ELR (cell line): Measurements from ENCODE around the gene TBXT.
"Not testable (repeated sequence)": the region's sequence is repeated elsewhere in the genome, so short reads cannot be mapped to it uniquely, and the experiment has no call there.

Experiments
- DNase-seq: peaks from one replicate; pipeline ENCODE4 v3.0.0-alpha.2; 2015; ENCODE audit warnings: low read depth

TBXT gene

DNA sequence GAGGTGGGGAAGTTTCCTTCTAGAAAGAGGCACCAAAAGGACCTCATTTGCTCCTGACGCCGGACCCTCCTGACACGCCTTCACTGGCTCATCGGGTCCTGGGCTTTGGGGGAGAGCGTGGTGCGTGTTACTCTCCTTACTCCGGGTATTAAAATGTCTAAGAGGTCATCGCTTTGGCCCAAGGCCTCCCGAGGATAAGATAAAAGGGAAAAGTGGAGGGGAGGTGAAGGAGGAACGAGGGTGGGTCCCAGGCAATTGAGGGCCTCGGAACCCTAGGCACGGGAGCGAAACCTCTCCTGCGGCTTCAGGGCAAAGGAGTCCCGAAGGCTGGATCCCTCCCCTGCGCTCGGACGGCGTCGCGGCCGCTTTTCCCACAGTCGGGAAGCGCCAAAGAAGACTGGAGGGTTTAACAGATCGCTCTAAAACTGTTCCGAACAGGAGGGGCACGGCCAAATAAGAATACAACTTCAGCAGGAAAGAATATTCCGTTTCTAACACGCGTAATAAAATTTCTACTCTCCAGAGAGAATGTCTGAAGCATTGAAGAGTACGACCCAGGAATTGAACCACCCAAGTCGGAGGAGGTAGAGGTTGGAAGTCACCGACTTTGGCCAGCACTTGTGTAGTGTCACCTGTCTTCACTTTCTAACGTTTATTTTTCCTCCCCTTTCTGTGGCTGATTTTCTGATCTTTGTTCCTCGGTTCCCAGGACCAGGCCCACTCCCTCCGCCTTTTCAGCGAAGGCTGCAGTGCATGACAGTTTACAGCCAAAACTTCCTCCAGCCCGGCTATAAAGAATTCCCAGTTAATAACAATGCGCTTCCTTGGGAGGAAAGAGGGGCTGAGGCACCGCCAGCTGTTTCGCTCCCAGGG lies 2.1 kb upstream of the TBXT start:
- no peak for DNase-seq

DNA sequence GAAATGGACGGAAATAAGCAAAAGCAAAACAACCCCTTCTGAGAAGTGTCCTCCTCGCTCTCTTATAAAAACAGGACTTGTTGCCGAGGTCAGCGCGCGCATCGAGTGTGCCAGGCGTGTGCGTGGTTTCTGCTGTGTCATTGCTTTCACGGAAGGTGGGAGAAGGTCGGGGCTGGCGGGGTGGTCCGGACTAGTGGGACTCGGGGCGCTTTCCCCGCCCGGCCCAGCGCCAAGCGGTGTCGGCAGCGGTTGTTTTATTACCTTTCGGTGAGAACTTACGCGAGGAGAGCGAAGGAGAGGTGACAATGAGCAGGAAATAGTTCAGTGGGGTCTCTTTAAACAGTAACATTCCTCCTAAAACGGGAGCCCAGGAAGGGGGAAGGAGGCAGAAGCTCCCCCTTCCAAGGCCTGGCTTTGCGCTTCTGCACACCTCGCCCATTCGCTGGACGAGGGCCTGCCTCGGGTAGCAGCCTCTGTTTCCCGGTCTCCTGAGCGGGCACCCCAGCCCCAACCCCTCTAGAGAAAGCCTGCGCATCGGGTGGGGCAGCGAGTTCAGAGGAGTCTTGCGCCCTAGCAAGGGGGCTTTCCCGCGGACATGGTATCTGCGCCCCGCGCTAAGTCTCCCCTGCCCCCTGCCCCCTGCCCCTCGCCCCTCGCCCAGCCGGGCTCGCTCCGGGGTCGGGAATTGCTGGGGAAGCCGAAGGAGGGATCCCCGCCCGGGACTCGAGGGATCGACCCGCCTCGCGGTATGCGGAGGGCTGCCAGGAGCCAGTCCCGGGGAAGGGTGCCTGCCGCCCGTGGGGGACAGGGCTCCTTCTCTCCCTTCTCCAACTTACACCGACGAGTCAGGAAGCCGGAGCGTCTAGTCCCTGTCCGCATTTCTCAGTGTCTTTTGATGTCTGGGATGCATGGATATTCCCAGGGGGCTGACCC lies 1.2 kb upstream of the TBXT start:
- no peak for DNase-seq

DNA sequence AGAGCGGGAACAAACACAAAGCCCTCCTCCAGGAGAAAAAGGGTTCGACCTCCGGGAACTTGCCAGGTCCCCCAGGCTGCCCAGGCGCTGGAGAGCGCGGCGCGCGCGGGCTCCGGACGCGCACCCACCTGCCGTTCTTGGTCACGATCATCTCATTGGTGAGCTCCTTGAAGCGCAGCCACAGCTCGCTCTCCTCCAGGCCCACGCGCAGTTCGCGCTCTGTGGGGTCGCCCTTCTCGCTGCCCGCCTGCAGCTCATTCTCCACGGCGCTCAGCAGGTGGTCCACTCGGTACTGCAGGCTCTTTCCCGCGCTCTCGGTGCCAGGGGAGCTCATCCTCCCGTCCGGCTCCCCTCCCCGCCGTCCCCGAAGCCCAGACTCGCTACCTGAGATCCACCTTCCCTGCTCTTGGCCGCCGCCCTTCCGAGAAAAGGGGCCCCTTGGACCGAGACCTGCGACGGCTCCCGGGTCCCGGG lies 356 bp downstream of the TBXT start:
- DNase-seq = no peak

DNA sequence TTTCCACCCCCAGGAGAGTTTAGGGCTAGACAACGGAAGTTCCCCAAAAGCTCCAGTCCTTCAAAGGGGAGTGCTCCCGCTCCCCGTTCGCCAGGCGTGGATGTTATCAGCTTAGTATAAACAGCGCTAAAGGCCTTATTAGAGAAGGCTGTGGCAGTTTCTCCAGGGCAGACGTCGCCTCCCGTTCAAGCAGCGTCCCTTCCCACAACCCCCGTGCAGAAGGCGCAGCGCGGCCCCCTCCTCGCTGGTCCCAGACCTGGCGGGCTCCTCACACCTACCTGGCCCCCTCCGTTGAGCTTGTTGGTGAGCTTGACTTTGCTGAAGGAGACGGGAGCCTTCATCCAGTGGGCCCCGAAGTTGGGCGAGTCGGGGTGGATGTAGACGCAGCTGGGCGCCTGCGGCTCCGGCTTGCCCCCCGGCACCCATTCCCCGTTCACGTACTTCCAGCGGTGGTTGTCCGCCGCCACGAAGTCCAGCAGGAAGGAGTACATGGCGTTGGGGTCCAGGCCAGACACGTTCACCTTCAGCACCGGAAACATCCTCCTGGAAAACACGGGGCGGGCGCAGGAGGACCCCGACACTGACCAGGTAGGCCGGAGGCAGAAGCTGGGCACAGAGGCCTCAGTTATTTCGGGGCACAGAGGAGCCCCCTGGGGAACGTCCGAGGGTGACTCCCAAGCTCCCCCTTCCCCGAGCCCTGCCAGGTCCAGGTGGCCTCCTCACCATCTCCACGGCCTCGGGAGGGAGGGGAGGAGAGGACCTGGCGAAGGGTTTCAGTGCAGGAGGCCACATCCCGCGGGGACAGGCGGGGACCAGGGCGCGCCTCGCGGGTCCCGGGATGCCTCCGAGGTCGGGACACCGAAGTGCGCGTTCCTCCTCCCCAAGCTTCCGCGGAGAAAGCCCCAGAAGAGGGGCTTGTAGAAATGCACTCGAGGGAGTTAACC lies 1.1 kb downstream of the TBXT start:
- DNase-seq = no peak

DNA sequence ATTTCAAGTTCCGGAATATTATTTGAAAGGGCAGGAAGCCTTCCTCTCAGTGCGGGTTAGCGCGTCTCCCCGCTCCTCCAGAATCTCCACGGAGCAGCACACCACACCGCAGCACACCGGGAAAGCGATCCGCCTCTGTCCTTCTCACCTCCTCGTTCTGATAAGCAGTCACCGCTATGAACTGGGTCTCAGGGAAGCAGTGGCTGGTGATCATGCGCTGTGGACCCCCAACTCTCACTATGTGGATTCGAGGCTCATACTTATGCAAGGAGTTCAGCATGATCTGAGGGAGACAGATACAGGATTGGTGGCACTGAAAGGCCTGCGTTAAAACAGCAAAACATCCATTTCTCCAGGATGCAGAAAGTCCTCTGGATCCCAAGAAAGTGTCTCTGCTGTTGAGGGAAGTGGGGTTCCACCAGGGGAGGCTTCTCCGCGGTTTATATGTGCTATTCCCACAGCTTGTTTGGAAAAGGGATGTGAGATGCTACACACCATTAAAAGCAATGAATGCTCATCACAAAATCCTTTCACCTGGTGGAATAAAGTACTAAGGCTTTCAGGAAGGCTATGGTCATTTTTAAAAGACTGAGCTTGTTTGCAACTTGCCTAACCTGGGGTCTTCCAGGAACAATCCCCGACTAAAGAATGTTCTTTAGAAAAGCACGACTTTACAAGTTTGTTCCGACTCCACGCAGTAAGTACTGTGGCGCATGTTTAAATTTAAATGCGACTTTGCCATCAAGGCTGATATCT lies 1.9 kb downstream of the TBXT start:
- DNase-seq = no peak

DNA sequence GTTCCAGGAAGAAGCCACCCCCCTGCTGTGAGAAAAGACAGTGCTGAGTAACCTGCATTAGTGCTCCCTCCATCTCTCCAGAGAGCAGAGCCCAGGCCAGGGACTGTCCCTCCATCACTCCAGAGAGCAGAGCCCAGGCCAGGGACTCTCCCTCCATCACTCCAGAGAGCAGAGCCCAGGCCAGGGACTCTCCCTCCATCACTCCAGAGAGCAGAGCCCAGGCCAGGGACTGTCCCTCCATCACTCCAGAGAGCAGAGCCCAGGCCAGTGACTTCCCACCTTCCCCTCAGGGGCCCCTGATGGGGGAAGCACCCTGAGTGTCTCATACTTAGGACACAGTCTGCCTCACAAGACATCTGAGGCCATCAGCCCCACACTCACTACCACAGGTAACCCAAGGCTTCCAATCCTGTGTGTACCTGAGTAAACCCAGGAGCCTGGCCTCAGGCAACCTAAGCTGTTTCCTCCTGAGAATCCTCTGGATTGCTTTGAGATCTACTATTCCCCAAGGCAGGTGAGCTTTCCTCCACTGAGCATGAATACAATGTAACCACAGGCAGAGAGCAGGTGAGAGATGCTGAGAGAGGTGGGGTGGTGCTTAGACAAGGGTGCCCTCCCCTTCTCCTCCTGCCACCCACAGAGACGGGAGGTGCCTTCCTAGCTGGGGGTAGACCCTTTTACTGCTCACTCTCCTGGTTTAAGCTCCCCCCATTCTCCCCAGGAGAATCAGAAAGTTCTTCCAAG lies 4.9 kb downstream of the TBXT start:
- DNase-seq = no peak

DNA sequence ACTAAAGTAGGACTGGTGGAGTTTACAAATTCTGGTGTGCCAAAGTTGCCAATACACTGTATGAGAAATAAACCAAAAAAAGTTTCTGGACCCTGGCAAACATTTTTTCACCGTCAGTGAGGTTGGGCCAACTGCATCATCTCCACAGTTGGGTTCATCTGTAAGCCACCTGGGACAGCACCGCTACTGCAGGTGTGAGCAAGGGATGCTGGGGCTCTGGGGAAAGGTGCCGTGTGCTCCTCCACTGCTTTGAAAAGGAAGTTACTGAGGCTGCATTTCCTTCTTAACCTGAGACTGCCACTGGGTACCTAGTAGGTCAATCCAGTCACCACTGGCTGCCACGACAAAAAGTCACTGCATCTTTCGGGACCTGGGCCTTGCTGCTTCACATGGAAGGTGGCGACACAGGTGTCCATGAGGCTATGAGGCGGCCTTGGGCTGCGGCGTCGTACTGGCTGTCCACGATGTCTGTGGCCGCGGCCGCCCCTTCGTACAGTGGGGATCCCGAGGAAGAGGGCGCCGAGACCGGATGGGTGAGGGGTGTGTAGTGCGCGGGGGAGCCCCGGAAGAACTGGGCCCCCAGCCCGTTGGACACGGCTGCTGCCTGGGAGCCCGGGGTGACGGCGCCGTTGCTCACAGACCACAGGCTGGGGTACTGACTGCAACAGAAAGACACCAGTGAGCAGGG lies 9.6 kb downstream of the TBXT start:
- DNase-seq = no peak

DNA sequence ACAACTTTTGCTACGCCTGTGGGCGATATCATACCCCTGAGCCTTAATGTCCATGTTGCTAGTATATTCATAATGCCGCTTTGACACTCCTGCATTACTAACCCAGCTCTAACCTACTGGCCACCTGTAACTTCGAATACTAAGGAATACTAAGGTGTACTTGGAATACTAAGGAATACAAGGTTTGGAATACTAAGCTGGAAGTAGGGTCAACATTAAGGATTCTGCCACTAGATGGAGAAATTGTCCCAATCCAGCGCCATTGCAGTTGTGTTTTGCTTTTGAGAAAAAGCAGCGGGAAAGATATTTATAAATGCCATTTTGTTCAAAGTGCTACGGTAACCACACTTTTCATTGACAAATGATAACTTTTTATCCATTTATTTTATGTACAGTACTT lies 10.7 kb downstream of the TBXT start:
- no peak for DNase-seq

DNA sequence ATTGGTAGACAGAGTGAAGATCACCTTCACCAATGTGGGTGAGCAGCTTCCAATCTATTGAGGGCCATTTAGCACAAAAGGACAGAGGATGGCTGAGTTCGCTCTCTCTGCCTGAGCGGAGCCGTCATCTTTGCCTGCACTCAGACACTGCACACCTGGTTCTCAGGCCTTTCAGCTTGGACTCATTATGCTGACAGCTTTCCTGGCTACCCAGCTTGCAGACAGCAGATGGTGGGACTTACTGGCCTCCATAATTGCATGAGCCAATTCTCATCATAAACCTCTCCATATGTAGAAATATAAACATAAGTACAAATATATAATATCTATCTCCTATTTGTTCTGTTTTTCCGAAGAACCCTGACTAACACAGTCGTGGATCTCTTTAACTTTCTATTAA lies 13.7 kb downstream of the TBXT start:
- no peak for DNase-seq

DNA sequence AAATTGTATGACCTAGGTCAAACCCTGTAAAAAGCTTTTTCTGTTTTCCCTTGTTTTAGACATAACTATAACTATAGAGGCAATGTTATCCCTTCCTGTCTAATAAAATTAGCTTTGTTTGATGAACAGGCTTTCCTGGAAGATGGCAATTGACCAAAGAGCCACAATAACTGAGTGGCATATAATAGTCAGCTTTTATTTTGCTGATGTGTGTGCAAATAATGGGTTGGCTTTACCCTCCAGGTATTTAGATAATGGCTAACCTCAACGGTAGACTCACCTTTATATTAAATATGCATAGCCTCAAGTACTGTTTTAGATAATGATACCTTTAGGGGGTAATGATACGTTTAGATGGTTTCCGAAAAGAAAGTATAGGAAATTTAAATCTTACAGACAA lies 15.0 kb downstream of the TBXT start:
- no peak for DNase-seq

DNA sequence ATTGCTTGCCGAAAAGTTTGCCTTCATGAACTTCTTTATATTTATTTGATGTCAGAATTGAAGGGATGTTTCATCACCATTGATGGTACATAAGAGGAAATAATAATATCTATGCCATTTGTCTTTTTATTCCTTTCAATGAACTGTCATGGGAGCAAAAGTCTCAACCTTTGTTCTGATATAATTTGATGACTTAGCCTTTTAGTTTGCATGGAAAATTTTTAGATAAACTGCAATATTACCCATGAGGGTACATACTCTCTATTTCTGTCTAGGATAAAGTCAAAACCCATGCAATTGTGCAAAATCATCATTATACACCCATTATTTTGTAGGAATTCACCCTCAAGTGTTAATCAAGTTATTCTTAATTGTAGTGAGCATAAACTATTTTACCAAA lies 15.9 kb downstream of the TBXT start:
- DNase-seq = no peak

DNA sequence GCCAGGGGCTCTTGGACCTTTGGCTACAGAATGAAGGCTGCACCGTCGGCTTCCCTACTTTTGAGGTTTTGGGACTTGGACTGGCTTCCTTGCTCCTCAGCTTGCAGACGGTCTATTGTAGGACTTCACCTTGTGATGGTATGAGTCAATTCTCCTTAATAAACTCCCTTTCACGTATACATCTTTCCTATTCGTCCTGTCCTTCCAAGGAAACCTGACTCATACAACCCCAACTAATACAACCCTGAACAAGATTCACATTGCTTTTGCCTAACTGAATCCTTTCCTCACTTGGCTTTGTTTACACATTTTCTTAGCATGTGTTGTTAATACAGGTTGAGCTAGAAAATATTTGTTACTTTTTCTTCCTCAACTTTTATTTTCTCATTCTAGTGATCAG lies 21.9 kb downstream of the TBXT start:
- DNase-seq = peak; percentile 7

DNA sequence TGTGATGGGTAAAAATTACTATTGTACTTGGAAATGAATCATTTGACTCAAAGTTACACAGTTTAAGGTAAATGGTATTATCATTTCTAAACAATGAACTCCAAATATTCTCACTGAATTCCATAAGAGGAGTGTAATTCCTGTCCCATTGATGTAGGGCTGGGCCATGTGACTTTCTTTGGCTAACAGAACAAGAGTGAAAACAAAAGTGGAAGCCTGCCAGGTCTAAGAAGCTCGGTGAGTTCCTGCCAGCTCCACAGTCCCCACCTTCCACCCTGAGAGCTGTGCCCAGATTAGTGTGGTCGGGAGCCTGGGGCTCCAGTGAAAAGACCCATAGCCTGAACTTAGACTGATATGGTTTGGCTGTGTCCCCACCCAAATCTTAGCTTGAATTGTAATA lies 24.6 kb downstream of the TBXT start:
- no peak for DNase-seq

DNA sequence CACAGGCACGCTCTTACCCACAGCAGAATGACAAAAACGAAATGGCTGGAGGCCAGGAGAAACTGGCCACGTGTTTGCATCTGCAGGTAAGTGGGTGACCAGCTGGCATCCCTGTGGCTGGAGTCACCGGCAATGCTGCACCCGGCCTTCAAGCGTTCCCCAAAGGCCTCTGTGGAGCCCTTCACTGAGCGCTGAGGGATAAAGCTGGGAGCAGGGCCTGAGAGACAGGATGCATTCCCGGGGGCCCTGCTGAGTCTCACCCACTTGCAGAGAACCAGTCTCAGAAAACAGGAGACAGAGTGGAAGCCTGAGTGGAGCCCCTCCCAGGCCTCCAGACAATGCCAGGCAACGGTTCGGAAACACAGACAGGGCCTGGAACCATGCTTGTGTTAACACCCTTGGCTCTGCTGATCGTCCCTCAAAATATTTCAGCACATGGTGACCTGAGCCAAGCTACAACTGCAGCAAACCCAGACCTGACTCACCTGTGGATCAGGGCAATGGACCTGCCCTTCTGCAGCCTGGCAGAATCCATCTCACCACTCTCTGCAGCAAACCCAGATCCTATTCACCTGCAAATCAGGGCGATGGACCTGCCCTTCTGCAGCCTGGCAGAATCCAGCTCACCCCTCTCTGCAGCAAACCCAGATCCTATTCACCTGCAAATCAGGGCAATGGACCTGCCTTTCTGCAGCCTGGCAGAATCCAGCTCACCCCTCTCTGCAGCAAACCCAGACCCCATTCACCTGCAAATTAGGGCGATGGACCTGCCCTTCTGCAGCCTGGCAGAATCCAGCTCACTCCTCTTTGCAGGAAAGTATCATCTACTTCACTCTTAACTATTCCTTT lies 39.8 kb downstream of the TBXT start:
- DNase-seq = no peak

DNA sequence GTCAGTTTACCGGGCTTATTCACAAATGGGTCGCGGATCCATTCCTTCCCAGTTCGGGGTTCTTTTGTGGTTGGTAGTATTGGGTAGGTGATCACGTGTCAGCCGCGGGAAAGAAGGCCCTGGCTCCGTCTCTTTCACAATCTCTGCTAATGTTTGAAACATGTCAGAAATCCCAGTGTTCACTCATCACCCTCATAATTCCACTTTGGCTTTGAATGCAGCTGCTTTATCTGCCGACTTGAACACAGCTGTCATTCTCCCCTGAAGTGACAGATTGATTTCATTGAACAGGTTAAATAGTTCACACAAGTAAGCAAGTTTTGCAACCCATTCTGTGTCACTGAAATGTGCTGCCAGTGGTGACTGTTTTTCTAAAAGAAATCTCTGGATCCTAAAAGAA lies 44.5 kb downstream of the TBXT start:
- DNase-seq = not testable (repeated sequence)

DNA sequence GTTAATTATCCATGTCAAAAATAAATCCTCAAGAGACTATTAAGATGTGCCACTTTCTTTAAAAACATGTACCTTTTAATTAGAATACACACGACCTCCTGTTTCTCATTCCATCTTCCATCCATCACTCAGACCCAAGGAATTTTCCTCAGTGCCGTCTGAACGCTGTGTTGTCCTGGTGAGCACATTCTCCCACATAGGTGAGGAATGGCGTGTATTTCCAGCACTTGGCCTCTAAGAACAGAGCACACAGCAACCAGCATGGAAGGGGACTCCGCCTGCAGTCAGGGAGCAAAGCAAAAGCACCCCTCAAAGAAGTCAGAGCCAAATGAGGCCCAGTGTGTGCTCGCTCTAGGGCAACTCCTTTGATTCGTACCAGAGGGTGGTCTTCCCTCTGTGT lies 45.9 kb downstream of the TBXT start:
- no peak for DNase-seq

DNA sequence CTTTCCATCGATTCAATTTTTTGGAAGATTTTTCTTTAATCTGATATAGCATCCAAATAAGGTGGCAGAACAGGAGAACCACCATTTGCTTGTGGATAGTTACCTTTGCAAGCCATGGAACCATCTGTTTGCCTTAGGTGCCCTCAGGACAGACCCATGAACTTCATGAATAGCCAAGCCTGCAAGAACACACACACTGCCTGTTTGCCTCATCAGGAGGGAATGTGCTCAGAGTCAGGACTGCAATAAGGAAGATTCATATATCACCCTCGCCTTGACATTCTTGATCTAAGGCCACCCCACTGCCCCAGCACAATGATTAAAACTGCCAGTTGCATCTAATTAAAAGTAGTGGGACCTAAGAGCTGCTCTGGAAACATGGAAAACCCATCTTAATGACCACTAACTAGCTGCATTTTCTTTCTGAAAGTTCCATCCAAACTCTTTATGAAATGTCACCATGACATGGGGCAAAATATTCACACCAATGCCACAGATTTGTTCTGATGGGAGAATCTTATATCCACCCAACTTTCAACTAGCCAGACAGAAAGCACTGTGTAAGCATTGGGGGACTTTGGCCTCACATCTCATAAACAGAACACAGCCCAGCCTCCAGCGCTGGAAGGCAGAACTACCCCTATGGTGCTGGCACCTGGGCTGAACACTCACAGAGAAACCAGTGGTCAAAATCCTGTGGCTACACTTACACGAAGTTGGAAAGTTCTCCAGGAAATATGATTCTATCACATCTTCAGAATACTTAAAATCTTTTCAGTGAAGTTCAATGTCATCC lies 48.3 kb downstream of the TBXT start:
- no peak for DNase-seq

DNA sequence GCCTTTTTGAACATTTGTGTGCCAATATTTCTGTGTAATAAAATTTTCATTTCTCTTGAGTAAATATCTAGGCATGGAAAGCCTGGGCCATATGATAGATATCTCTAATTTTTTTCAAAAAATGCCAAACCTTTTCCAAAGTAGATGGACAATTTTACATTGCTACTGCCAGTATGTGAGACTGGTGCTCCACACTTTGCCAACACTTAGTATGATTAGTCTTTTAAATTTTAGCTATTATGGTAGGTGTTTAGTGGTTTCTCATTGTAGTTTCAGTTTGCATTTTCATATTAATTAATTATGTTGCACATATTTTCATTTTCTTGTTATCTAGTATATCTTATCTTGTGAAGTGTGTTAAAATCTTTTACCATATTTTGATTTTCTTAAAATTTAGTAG lies 52.0 kb downstream of the TBXT start:
- DNase-seq = no peak
